OCI-LY1 (cell line): ENCODE measurements around the gene ASMTL.

Experiments
- H2AFZ ChIP-seq: fragments of 200-600 bp; sonication (generic), shearing (Covaris generic); 2 replicates; pipeline ENCODE4 v1.6.0; 2014; ENCODE audit warnings: antibody characterized with exemption, mild to moderate bottlenecking, low read length
- H3F3A ChIP-seq: fragments of 200-600 bp; sonication (generic), shearing (Covaris generic); 2 replicates; pipeline ENCODE4 v1.6.0; 2014; ENCODE audit warnings: mild to moderate bottlenecking, antibody characterized with exemption, low read length, moderate library complexity; ENCODE audit not compliant: insufficient read depth
- H3K27ac ChIP-seq: fragments of 200-600 bp; sonication (generic); 2 replicates; pipeline ENCODE4 v1.5.1; 2014; ENCODE audit warnings: low read length, mixed run types, mild to moderate bottlenecking, low read depth; ENCODE audit not compliant: poor library complexity, severe bottlenecking
- H3K27me3 ChIP-seq: fragments of 200-600 bp; sonication (generic); 2 replicates; pipeline ENCODE4 v1.6.0; 2014; ENCODE audit warnings: antibody characterized with exemption, mild to moderate bottlenecking, low read length, moderate library complexity; ENCODE audit not compliant: insufficient read depth
- H3K36me3 ChIP-seq: fragments of 200-600 bp; sonication (generic); 2 replicates; pipeline ENCODE4 v1.6.1; 2014; ENCODE audit warnings: mild to moderate bottlenecking, antibody characterized with exemption, low read length, moderate library complexity, mixed read lengths; ENCODE audit not compliant: insufficient read depth
- H3K4me1 ChIP-seq: fragments of 200-600 bp; sonication (generic); 2 replicates; pipeline ENCODE4 v1.5.1; 2014; ENCODE audit warnings: mild to moderate bottlenecking, low read length, moderate library complexity; ENCODE audit not compliant: insufficient read depth, severe bottlenecking
- H3K4me2 ChIP-seq: fragments of 200-600 bp; sonication (generic), shearing (Covaris generic); 2 replicates; pipeline ENCODE4 v1.6.1; 2014; ENCODE audit warnings: low read length
- H3K4me3 ChIP-seq: fragments of 200-600 bp; sonication (generic); 2 replicates; pipeline ENCODE4 v1.5.1; 2014; ENCODE audit warnings: low read length, low read depth, mild to moderate bottlenecking, mixed read lengths; ENCODE audit not compliant: poor library complexity, severe bottlenecking
- H3K79me2 ChIP-seq: fragments of 200-600 bp; shearing (Covaris generic); 2 replicates; pipeline ENCODE4 v1.6.1; 2016; ENCODE audit warnings: mixed run types, low read length, mixed read lengths; ENCODE audit not compliant: insufficient read depth
- H3K9ac ChIP-seq: fragments of 200-600 bp; sonication (generic), shearing (Covaris generic); 2 replicates; pipeline ENCODE4 v1.6.1; 2014; ENCODE audit warnings: mild to moderate bottlenecking, low read length, mixed read lengths
- H3K9me2 ChIP-seq: fragments of 200-600 bp; sonication (generic), shearing (Covaris generic); 2 replicates; pipeline ENCODE4 v1.6.1; 2014; ENCODE audit warnings: low read depth, mild to moderate bottlenecking, low read length, mixed read lengths
- H3K9me3 ChIP-seq: fragments of 200-600 bp; shearing (Covaris generic); 2 replicates; pipeline ENCODE4 v1.6.1; 2014; ENCODE audit warnings: low read length, mixed read lengths
- H4K20me1 ChIP-seq: fragments of 200-600 bp; sonication (generic), shearing (Covaris generic); 2 replicates; pipeline ENCODE4 v1.6.0; 2016; ENCODE audit warnings: mild to moderate bottlenecking, low read length; ENCODE audit not compliant: insufficient read depth
- CTCF ChIP-seq: fragments of 200-600 bp; sonication (generic), shearing (Covaris generic); IDR thresholded peaks from 2 replicates; pipeline ENCODE4 v1.5.1; 2017; ENCODE audit warnings: mild to moderate bottlenecking, antibody characterized with exemption, low read length, moderate library complexity, mixed read lengths
- EZH2 ChIP-seq: fragments of 200-600 bp; sonication (generic), shearing (Covaris generic); IDR thresholded peaks from 2 replicates; pipeline ENCODE4 v1.8.0; 2017; ENCODE audit warnings: borderline replicate concordance, mixed run types, mild to moderate bottlenecking, antibody characterized with exemption, low read length, moderate library complexity, mixed read lengths

Gene ASMTL

GRCh38 chrX:1435241-1435895 lies 17.3 kb downstream of the ASMTL start:
- H3K9ac ChIP-seq: no peak overlapping the region
- no peaks in the 10 kb centered on the region for H3K9me3 ChIP-seq
- H3K36me3 ChIP-seq: peaks cover 66% of the 10 kb centered on the region
- no peaks in the 10 kb centered on the region for H3F3A ChIP-seq
- H3K27ac ChIP-seq: no peak overlapping the region
- no peak overlapping the region for H3K4me3 ChIP-seq
- no peak overlapping the region for H2AFZ ChIP-seq
- no peaks in the 10 kb centered on the region for H3K27me3 ChIP-seq
- H3K4me2 ChIP-seq: no peak overlapping the region
- H3K9me2 ChIP-seq: no peaks in the 10 kb centered on the region
- no peaks in the 10 kb centered on the region for H4K20me1 ChIP-seq
- no peak for TF ChIP-seq EZH2
- TF ChIP-seq CTCF: no peak
- H3K4me1 ChIP-seq: no peaks in the 10 kb centered on the region
- no peaks in the 10 kb centered on the region for H3K79me2 ChIP-seq

GRCh38 chrX:1434871-1435240 lies 17.9 kb downstream of the ASMTL start:
- H3K79me2 ChIP-seq: no peaks in the 10 kb centered on the region
- TF ChIP-seq CTCF (no peak), EZH2 (no peak)

GRCh38 chrX:1433646-1434357 lies 18.9 kb downstream of the ASMTL start:
- Histone ChIP-seq H2AFZ (no peak overlapping the region), H3F3A (no peaks in the 10 kb centered on the region), H3K9me2 (no peaks in the 10 kb centered on the region)

More at GRCh38 chrX:1434871-1435240, 17.9 kb downstream of the ASMTL start:
- no peak overlapping the region for H3K9ac ChIP-seq
- H3K9me3 ChIP-seq: no peaks in the 10 kb centered on the region
- H2AFZ ChIP-seq: no peak overlapping the region
- no peaks in the 10 kb centered on the region for H3F3A ChIP-seq
- H4K20me1 ChIP-seq: no peaks in the 10 kb centered on the region
- H3K9me2 ChIP-seq: no peaks in the 10 kb centered on the region
- peaks cover 65% of the 10 kb centered on the region for H3K36me3 ChIP-seq
- no peaks in the 10 kb centered on the region for H3K27me3 ChIP-seq
- no peak overlapping the region for H3K4me2 ChIP-seq
- H3K4me3 ChIP-seq: no peak overlapping the region
- no peaks in the 10 kb centered on the region for H3K4me1 ChIP-seq
- no peak overlapping the region for H3K27ac ChIP-seq

More at GRCh38 chrX:1433646-1434357, 18.9 kb downstream of the ASMTL start:
- Histone ChIP-seq H3K4me3 (no peak overlapping the region), H3K4me2 (no peak overlapping the region), H3K27ac (no peak overlapping the region), H4K20me1 (no peaks in the 10 kb centered on the region), H3K9me3 (no peaks in the 10 kb centered on the region), H3K79me2 (no peaks in the 10 kb centered on the region), H3K4me1 (no peaks in the 10 kb centered on the region), H3K27me3 (no peaks in the 10 kb centered on the region), H3K9ac (no peak overlapping the region), H3K36me3 (peaks cover 55% of the 10 kb centered on the region)
- TF ChIP-seq EZH2 (no peak), CTCF (no peak)
